ENCODE measurements around the gene CEACAM21. TPM values are rescaled to one million over a fixed set of nuclear protein-coding genes. Genes with fewer than 3 reads are reported as not detected.
A peak's percentile ranks its signal among the peaks of the same experiment; 100 is the strongest.

The CEACAM21 gene
- total and polyA plus RNA-seq, 3 donors from 2014 or later, result 0.71 to 3.6 (median 1.3) TPM

- H3K27me3 ChIP-seq, result no peaks in the 10 kb centered on the region
- H3K4me1 ChIP-seq, result no peaks in the 10 kb centered on the region
- no peaks in the 10 kb centered on the region for H3K36me3 ChIP-seq (ENCODE audit: low read depth, missing control alignments)
- TF ChIP-seq CTCF (IDR thresholded peaks at IDR 0.05) (no peak), POLR2A (IDR thresholded peaks at IDR 0.05) (no peak)
- no peaks in the 10 kb centered on the region for H3K9me3 ChIP-seq
- no peak for DNase-seq
- intact Hi-C loops (cut with DNase I; ENCODE audit: low total_unique reads), result no loop called here
- H3K27ac ChIP-seq, result no peak overlapping the region
- 46 to 53% methylated on average over 3 of the region's 3 CpGs for WGBS, 2 donors
- H3K4me3 ChIP-seq, result no peak overlapping the region
These were observed 20.2 kb upstream of the CEACAM21 start for GRCh38 chr19:41555748-41556147.

GRCh38 chr19:41563854-41564514 lies 12.0 kb upstream of the CEACAM21 start:
- peak overlapping the region in 1 of 2 donors; percentile 34 for H3K4me3 ChIP-seq
- no peak for DNase-seq
- intact Hi-C loops (cut with DNase I; ENCODE audit: low total_unique reads), result no loop called here

GRCh38 chr19:41564515-41565378 lies 11.2 kb upstream of the CEACAM21 start:
- DNase-seq, result no peak
- no peak overlapping the region for H3K27ac ChIP-seq
- intact Hi-C loops (cut with DNase I; ENCODE audit: low total_unique reads), result no loop called here
- H3K4me1 ChIP-seq, result peaks cover 4% of the 10 kb centered on the region
- peak overlapping the region; percentile 16 to 34 for H3K4me3 ChIP-seq
- H3K36me3 ChIP-seq (ENCODE audit: low read depth, missing control alignments), result no peaks in the 10 kb centered on the region
- H3K27me3 ChIP-seq, result no peaks in the 10 kb centered on the region
- no peak for TF ChIP-seq POLR2A (IDR thresholded peaks at IDR 0.05)
- no peak for TF ChIP-seq CTCF (IDR thresholded peaks at IDR 0.05)
- 1% methylated on average over 19 to 57 of the region's 59 CpGs for WGBS, 2 donors
- H3K9me3 ChIP-seq, result no peaks in the 10 kb centered on the region

More at GRCh38 chr19:41563854-41564514, 12.0 kb upstream of the CEACAM21 start:
- Histone ChIP-seq H3K36me3 (ENCODE audit: low read depth, missing control alignments) (no peaks in the 10 kb centered on the region), H3K9me3 (no peaks in the 10 kb centered on the region), H3K27me3 (no peaks in the 10 kb centered on the region), H3K4me1 (peaks cover 4% of the 10 kb centered on the region), H3K27ac (no peak overlapping the region)
- TF ChIP-seq CTCF (IDR thresholded peaks at IDR 0.05) (no peak), POLR2A (IDR thresholded peaks at IDR 0.05) (no peak)
- 7 to 10% methylated on average over 15 to 19 of the region's 19 CpGs for WGBS, 2 donors

GRCh38 chr19:41565379-41565720 lies 10.6 kb upstream of the CEACAM21 start:
- Histone ChIP-seq H3K27ac (no peak overlapping the region), H3K27me3 (no peaks in the 10 kb centered on the region), H3K4me1 (peaks cover 4% of the 10 kb centered on the region), H3K4me3 (peak overlapping the region in 1 of 2 donors; percentile 34), H3K9me3 (no peaks in the 10 kb centered on the region), H3K36me3 (ENCODE audit: low read depth, missing control alignments) (no peaks in the 10 kb centered on the region)
- intact Hi-C loops (cut with DNase I; ENCODE audit: low total_unique reads), result no loop called here
- no peak for DNase-seq
- TF ChIP-seq POLR2A (IDR thresholded peaks at IDR 0.05) (no peak), CTCF (IDR thresholded peaks at IDR 0.05) (no peak)
- WGBS, 2 donors, result 8 to 17% methylated on average over 9 of the region's 9 CpGs

Measured in testis (tissue), 3 donors.